Left ventricle myocardium superior (tissue), 1 donor: ENCODE results near the gene TBX2. TPM values are rescaled to one million over a fixed set of nuclear protein-coding genes. Genes with fewer than 3 reads are reported as not detected.
"Not testable (repeated sequence)": the region's sequence is repeated elsewhere in the genome, so short reads cannot be mapped to it uniquely, and the experiment has no call there.

Source experiments
- ATAC-seq: fragments of 200-7000 bp; cut with Tn5 transposase; one replicate; pipeline ENCODE4 v1.9.1; 2020; ENCODE audit warnings: mild to moderate bottlenecking, moderate library complexity
- DNase-seq: peaks from one replicate; pipeline ENCODE4 v3.0.0-alpha.2; 2020
- intact Hi-C: fragments of 100-400 bp; cut with micrococcal nuclease; formaldehyde crosslinking; loops from one replicate; pipeline ENCODE4 v1.11.0; 2022
- long read RNA-seq: library from polyadenylated mRNA; unstranded; transcript quantifications from one replicate; pipeline ENCODE4 v2.0.0, GENCODE V29; 2021
- total RNA-seq: library from RNA; stranded (reverse); fragmentation: NEBNext Ultra II Directional; extraction: Animal tissue kit (Norgen Biotek cat#: 25700); gene quantifications from one replicate; pipeline ENCODE4 v1.2.1, GENCODE V29; 2021
- donor health status: DM: no; HTN: yes; CAD: no; lungs with severe emphysema.

TBX2 gene
- 9.1 TPM for total RNA-seq
- long read RNA-seq, partial matches to known transcripts: 4 of 12 reads
- long read RNA-seq, other reads (novel, unspliced or antisense): 5 of 12 reads

DNA sequence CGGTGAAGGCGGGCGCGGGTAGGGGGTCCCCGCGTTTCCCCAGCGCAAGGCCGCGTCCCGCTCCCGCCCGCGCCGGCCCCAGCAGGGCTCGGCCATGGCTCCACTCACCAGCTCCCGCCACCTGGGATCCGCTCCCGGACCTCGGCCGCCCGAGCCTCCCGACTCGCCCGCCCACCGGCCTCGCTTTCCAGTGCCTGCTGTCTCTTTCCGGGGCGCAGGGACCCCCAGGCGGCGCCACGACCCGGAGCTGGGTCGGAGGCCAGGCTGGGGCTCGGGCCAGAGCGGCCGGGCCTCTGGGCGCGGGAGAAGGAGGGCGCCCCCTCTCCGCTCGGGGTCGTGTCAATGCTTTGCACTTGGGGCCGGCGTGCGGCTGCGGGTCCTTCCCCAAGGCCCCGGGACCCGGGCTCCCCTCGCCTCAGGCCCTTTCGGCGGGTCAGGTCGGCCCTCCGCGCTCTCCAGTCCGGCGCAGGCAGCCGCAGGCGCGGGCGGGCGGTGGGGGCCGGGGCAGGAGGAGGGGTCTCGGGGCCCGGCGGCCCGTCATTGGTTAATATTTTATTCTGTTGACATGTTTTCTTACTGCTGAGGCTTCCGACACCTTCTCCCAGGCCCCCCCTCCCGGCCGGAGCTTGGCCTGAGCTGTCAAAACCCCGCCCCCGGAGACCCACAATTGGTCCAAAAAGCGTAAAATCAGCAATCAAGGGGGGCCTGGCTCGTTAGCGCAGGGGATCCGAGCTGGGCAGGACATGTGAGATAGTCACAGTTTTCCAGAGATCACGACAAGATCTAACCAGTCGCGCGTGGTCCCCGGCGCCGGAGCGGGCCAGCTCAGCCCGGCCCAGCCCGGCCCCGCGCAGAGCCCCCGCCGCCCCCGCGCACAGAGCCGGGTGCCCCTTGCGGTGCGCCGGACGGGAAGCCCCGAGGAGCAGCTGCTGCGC, at the start of gene TBX2:
TSS of gene TBX2 (plus strand) at position 713 of the 935 bp plus-strand sequence. CDS start 334 bp downstream, outside the sequence.
- peak; percentile 81 for ATAC-seq
- intact Hi-C loops: no loop called here
- peak; percentile 89 for DNase-seq

DNA sequence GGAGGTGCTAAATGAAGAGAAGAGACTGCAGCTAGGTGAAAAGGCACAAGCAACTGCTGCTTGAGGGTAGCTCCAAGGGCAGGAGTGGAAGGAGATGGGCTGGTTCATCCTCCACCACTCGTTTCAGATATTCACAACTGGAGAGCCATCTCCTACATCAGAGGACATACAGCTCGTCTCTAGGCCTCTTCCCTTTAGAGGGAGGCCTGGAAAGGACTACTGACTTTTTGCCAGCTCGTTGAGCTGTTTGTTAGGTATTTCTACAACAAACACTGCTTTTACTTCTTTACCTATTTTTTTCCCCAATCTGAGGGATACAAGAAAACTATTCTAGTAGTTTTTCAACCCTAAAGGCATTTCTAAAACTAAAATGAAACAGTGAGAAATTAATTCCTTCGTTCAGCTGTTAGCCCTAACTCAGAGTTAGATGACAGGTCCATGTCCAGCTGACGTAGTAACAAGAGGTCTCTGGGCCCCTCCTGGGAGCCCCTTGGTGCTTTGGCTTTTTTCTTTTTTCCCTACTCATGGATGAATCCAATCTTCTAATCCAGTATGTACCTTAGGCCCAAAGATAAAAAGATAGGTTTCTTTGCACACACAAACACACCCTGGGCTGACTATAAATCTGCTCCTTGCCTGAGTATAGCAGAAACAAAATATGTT, 47.8 kb upstream of the TBX2 start:
- intact Hi-C loops: no loop called here
- ATAC-seq: no peak
- DNase-seq: no peak

DNA sequence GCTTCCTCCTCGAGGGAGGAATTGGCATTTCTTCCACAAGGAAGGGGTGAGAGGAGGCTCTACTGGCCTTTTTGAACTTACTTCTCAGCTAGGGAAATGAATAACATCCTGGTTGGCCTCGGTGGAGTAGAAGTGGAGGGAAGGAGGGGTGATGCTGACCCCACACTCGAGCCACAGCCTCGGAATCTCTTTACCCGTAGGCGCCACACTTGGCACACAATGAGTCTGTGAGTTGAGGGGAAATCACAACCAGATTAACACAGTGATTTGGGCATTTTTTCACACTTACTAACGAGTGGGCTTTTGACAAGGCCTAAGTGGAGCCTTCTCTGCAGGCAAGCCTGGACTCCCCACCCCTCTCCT, 47.3 kb upstream of the TBX2 start:
- intact Hi-C loops: no loop called here
- DNase-seq (no peak), ATAC-seq (no peak)

DNA sequence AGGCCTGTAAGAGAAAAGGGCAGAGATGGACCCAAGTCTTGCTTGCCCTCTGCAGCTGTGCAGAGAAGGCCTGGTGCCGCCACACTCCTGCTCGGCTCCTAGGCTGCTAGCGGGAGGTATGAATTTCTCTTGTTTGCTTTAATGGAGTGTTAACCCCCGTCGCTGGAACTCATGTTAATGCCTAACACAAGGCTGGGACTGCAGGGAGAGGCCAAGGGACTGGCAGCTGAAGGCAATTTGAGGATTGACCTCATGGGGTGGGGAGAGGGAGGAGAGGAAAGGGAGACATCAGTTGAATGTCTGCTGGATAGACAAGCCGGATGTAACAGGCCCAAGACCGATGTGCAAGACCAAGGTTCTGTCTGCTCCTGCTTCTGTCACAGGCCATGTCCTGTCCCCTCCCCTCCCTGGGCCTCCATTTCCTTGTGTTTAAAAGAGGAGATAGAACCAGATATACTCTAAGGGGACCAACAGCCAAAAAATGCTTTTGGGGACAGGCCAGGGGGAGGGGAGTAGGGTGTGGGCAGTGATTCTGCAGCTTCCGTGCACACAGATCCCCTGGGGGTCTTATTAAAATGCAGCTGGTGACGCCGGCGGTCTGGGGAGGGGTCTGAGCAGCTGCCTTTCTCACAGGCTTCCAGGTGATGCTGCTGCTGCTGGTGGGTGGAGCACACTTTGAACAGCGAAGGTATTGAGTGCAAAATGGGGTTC, 46.7 kb upstream of the TBX2 start:
- DNase-seq (no peak), ATAC-seq (no peak)
- intact Hi-C loops: no loop called here

DNA sequence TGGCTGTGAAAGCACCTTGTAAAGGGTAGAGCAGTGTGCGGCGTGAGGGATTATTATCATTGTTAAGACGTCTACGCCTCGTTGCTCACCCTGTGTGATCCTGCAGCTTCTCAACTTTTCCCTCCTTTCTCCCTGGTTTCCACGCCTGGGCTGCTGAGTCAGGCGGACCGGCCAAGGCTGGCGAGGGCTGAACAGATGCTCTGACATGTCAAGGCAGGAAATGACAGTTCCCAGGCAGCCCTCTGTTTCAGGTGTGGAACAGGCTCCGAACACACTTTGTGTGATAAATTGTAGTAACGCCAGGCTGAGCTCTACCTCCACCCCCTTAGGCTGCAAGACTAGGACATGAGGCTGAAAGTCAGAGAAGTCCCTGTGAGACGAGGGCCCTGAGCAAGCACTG, 46.0 kb upstream of the TBX2 start:
- DNase-seq (no peak), ATAC-seq (no peak)
- intact Hi-C loops: no loop called here

DNA sequence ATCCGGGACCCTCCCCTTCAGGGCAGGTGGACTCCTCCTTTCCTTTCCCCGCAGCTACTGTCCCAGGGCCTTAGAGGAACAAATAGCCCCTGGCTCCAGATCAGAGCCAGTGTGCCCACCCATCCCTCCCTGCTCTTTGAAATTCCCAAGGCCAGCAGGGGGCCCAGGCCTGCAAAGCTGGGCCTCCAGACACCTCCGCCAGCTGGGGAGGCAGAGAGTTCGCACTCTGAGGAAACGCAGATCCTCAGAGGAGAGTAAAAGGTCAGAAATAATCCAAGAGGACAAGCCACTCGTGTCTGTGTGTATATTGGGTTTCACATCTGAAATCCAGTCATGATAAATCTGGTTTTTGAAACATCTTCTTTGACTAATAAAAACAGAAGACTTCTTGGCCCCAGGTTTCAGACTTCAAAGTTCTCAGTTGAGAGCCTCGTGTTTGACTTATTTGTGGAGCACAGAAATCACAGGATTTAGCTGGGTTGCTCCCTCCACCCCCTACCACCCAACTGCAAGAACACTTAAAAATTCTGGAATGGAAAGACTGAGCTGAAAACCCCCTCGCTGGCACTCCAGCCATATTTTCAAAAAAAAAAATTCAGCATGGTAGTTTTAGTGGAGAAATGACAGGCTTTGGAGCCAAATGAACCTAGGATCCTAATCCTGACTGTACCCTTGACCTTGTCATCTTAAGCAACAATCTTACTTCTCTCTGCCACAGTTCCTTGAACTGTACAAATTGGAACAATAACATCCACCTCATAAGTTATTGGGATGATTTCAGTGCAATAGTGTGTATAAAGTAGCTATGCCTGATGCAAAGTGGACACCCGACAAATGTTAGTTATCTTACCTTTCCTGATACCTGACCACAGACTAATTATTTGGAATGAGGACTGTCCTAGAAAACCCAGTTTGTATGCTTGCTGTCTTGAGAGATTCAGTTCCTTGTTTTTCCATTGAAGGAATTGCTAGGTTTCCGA, 44.5 kb upstream of the TBX2 start:
- DNase-seq: no peak
- intact Hi-C loops: no loop called here
- ATAC-seq: no peak

DNA sequence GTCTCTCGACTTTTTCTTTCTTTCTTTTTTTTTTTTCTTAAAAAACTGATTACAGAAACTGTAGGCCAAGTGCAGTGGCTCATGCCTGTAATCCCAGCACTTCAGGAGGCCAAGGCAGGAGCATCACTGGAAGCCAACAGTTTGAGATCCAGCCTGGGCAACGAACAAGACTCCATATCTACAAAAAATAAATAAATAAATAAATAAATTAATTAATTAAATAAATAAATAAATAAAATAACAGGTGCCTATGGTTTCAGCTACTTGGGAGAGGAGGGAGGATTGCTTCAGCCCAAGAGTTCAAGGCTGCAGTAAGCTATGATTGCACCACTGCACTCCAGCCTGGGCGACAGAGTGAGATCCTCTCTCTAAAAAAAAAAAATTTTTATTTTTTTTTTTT, 42.6 kb upstream of the TBX2 start:
- intact Hi-C loops, DNase-seq, ATAC-seq: not testable (repeated sequence)

DNA sequence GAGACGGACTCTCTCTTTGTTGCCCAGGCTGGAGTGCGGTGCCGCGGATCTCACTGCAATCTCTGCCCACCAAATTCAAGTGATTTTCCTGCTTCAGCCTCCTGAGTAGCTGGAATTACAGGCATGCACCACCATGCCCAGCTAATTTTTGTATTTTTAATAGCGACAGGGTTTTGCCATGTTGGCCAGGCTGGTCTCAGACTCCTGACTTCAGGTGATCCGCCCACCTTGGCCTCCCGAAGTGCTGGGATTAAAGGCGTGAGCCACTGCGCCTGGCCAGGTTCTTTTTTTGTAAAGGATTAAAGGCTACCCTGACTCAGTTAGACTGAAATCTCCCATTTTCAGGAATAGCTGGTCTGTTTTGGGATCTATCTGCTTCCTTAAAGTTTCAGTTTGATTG, 40.1 kb upstream of the TBX2 start:
- ATAC-seq, DNase-seq, intact Hi-C loops: not testable (repeated sequence)

DNA sequence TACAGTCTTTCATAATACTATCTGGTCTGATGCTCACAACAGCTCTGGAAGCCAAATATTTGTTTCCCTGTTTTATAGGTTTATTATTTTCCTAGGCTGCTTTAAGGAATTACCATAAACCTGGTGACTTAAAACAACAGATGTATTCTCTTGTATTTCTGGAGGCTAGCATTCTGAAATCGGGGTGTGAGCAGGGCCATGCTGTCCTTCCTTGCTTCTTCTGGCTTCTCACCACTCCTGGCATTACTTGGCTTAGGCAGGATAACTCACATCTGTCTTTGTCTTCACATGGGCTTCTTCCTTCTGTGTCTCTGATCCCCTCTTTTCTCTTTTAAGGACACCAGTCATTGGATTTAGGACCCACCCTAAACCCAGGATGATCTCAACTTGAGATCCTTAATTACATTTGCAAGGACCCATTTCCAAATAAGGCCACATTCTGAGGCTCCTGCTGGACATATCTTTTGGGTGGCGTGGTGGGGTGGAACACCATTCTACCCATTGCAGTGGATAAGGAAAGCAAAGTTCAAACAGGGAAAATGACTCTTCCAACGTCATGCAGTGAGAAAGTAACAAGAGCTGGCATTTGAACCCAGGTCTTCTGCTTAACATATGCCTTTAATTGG, 39.2 kb upstream of the TBX2 start:
- ATAC-seq: no peak
- DNase-seq: no peak
- intact Hi-C loops: no loop called here

DNA sequence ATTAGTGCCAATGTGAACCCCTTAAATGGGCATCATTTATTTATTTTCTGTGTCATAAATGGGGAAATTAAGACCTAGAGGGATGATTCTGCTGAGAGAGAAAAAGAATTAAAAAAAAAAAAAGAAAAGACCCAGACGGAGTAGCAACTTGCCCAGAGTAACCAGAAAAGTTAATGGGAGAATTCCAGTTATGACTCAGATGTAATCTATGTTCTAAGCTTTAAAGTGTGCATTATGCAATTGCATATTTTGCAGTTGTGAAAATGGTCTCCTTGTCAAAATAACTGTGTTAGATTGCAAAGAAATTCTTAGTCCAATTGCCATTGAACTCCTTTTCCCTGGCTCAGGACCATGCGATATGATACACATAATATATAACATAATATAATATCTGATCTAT, 38.6 kb upstream of the TBX2 start:
- intact Hi-C loops: no loop called here
- DNase-seq: no peak
- no peak for ATAC-seq

DNA sequence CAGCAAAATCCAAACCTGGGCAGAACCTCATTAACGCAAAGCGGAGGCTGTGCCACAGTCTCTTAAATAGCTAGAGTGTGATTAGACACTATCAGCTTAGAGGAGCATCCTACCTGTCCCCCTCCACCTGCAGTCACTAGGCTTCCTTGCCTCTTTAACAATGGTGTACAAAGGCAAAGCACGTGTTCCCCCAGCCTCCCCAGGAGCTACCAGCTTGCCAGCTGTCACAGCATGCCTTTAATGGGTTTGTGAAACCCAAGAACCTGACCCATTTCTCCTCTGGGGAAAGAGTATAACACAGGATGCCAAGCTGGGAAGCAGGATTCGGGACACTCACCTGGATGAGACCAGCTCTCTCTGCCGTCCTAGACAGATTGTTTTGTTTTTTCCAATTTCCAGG, 37.2 kb upstream of the TBX2 start:
- ATAC-seq (no peak), DNase-seq (no peak)
- intact Hi-C loops: no loop called here

DNA sequence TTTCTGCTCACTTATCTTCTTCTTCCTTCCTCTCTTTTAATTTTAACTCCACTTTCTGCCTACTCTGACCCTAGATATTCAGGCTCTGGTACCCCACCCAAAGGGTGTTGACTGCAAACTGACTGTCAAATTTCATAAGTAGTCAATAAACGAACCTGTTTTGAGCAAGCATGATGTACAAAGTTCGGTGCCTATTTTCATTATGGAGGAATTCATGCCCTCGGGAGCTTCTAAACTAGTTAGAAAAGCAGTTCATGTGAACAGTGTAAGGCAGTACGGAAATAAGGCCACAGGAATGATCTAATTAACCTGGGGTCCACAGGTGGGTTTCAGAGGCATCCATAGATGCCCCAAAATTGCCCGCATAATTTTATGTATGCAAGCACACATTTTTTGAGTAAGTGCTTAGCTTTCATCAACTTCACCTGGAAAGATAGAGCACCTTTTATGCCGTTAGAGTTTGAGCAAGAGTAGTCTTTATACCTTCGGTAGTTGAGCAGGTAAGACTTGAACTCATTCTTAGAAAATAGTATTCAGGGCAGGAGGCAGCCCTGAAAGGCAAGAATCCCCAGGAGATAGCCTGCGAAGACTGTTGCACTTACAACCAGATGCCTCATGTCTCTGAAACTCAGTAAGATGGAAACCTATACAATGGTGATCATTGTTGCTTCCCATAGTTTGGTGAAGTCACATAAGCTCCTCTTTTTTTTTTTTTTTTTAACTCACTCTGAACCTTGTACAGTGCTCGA, 36.6 kb upstream of the TBX2 start:
- no peak for DNase-seq
- no peak for ATAC-seq
- intact Hi-C loops: no loop called here

DNA sequence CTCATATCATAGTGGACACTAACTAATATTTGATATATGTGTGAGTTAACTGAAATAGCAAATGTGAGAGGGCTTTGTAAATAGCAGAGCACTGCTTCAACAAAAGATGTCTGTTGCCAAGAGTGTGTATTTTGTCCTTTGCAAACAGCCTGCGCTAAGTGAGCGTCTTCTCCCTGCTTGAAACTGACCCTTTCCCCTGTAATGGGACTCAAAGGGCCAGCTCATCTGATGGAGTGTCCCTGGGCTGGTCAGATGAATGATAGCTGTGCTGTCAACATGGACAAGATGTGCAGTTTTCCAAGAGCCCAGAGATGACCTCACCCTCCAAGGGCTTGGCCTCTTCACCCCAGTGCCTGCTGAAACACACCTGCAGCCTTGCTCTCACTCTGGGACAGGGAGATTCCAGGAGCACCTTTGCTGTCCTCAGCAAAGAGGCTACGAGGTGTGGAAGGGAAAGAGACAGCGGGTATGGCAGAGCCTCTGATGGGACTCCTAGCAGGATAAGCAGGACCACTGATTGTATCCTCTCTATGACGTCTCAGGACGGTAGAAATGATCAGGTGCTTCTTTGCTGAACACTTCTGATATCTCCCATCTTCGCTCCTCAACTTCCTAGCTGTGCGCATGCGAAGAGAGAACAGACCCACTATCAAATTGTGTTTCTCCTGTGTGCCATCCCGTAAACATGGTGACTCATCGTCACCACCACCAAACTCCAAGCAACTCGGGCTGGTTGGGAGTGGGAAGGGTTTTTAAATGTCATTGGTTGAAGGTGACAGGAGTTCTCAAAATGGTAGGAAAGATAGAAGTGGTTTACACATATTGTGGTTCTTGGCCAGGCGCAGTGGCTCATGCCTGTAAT, 35.8 kb upstream of the TBX2 start:
- intact Hi-C loops: no loop called here
- DNase-seq (no peak), ATAC-seq (no peak)

DNA sequence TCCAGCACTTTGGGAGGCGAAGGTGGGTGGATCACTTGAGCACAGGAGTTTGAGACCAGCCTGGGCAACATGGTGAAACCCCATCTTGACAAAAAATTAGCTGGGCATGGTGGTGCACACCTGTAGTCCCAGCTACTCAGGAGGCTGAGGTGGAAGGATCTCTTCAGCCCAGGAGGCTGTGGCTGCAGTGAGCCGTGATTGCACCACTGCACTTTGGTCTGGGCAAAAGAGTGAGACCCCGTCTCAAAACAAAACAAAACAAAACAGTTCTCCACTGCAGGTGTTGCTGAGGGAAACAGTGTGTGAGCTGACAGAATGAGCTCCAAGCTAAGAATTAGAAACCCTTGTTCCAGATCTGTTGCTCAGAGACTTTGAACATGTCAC, 35.2 kb upstream of the TBX2 start:
- ATAC-seq (no peak), DNase-seq (no peak)
- intact Hi-C loops: no loop called here

DNA sequence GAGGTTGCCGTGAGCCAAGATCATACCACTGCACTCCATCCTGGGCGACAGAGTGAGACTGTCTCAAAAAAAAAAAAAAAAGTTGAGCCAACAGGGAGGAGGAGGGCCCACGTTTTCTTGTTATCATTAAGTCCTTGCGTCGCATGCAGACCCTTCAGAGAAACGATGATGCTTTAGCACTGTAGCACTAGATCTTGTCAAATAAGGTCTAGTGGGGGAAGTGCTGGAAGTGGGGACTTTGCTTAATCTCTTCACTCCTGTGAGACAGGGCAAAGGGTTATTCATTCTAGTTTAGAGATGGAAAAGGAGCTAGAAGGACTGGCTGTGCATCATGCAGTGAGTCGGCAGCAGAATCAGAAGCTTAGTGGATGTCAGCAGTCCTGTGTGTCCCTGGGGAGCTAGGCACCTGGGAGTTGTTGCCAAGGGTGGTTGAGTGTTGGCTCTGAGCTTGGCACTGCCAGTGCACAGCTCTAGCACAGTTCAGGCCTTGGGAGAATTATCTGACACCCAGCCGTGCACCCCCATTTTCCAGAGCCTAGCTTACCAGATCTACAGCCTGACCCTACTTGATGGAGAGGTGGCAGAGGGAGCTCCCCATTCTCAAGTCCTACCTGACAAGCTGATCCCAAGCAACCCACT, 33.4 kb upstream of the TBX2 start:
- DNase-seq (peak; percentile 54), ATAC-seq (peak; percentile 80)
- intact Hi-C loops: no loop called here

DNA sequence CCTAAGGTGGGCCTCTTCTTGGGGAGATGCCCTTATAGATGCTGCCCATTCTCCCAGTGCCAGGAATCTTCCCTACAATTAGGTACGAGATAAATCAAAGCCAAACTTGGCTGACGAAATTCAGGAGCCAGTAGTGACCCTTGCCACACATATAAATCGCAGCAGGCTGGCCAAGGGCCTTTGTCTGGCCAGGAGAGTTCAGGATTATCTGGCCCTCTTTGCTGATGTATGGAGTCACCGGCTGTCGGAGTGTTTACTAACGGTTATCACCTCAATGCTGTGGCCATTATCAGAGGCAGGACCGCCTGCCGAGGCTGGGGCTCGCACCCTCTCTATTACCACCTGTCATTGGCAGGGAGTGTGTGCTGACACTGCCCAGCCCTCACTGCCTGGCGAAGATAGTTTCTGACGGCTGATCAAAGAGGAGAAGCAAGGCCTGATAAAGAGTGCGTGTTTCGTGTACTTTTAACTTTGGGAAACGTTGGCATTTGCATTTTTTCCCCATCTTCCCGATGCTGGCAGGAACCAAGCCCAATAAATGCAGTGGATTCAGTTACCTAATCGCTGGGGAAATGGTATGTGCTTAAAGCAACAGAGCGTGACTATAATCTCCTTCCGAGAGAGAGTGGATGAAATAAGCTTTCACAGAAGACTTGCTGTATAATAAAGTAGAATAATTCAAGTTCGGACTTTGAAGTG, 32.8 kb upstream of the TBX2 start:
- DNase-seq: peak; percentile 84
- peak; percentile 98 for ATAC-seq
- intact Hi-C loops: no loop called here
